ENCODE measurements around the gene SSNA1.

The SSNA1 gene

DNA sequence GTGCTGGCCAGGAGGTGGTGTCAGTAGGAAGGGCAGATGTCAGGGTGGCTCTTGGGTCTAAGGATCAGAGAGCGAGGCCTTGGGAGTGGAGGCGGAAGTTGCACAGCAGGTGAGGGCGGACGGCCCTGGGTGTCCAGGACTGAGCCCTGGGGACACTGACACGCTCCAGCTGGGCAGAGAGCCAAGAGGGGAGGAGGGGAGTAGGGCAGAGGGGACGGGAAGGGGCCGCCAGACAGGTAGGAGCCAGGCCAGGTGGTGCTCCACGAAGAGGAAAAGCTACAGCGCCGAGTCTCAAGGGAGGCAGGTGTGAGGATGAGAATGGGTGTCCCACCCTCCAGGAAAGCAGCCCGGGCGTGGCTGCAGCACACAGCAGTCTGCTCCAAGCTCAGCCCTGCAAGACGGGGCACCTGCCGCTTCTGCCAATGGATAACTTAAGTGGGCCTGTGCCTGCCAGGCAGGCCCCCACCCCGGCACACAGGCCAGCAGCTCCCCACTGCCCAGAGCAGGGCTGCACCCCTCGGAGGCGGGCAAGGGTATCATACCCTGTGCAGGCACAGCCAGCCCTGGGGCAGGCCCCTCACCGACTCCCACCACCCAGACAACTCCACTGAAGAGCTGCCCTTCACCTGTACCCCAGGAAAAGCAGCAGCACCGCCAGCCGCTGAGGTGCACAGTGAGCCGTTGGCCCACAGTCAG is 7.2 kb downstream of the SSNA1 start:
- Histone ChIP-seq H2AFZ (no peak overlapping the region), H3K36me3 (ENCODE audit: control insufficient read depth, insufficient read depth, low read length) (no peaks in the 10 kb centered on the region), H3K79me2 (peaks cover 9% of the 10 kb centered on the region), H3K27me3 (ENCODE audit: control insufficient read depth, insufficient read depth, low read length) (no peaks in the 10 kb centered on the region), H3K9me3 (ENCODE audit: control insufficient read depth, low read length) (no peaks in the 10 kb centered on the region), H3K9ac (no peak overlapping the region), H3K27ac (no peak overlapping the region), H3K4me1 (peaks cover 4% of the 10 kb centered on the region), H3K4me3 (ENCODE audit: low read depth, low read length) (no peak overlapping the region), H3K4me2 (ENCODE audit: low read length) (no peak overlapping the region)
- TF ChIP-seq, protein P1, sequence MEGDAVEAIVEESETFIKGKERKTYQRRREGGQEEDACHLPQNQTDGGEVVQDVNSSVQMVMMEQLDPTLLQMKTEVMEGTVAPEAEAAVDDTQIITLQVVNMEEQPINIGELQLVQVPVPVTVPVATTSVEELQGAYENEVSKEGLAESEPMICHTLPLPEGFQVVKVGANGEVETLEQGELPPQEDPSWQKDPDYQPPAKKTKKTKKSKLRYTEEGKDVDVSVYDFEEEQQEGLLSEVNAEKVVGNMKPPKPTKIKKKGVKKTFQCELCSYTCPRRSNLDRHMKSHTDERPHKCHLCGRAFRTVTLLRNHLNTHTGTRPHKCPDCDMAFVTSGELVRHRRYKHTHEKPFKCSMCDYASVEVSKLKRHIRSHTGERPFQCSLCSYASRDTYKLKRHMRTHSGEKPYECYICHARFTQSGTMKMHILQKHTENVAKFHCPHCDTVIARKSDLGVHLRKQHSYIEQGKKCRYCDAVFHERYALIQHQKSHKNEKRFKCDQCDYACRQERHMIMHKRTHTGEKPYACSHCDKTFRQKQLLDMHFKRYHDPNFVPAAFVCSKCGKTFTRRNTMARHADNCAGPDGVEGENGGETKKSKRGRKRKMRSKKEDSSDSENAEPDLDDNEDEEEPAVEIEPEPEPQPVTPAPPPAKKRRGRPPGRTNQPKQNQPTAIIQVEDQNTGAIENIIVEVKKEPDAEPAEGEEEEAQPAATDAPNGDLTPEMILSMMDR (IDR thresholded peaks at IDR 0.05) = no peak

DNA sequence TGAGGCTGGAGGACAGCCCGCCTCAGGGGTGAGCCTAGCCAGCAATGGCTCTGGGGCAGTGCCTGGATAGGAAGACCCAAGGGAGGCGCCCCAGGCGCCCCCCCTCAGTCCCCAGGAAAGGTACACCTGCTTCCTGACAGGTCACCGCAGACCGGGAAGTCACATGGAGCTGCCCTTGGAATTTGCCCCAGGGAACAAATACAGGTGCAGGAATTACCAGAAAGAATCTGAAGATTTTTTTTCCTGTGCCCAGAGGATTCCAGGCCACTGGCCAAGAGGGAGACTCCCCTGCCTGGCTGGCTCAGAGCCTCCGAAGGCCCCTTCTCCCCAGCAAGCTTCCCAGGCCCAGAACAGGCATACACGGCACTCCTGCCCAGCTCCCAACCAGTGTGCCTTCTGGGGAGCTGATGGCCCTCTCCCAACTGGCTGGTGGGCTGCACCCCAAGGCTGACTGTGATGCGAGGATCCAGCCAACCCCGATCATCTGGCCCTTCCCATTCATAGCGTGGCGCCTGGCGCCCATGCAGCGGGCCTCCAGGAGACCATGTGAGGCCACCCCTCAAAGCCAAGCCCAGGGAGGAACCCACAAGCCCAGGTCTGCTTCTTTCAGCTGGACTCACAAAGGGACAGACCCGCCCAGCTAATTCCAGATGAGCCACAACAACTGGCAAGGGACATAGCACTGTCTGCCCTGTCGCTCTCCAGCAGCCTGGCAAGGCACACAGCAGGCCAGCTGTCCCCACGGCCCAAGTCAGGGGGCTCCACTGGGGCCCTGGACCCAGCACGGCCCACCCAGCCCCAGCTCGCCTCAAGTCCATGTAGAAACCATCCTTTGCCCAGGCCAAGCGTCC is 9.8 kb downstream of the SSNA1 start:
- Histone ChIP-seq H3K4me3 (ENCODE audit: low read depth, low read length) (no peak overlapping the region), H3K4me2 (ENCODE audit: low read length) (no peak overlapping the region), H3K27ac (no peak overlapping the region), H3K4me1 (peaks cover 4% of the 10 kb centered on the region), H3K9me3 (ENCODE audit: control insufficient read depth, low read length) (no peaks in the 10 kb centered on the region), H3K27me3 (ENCODE audit: control insufficient read depth, insufficient read depth, low read length) (no peaks in the 10 kb centered on the region), H2AFZ (no peak overlapping the region), H3K9ac (no peak overlapping the region), H3K36me3 (ENCODE audit: control insufficient read depth, insufficient read depth, low read length) (no peaks in the 10 kb centered on the region), H3K79me2 (peaks cover 12% of the 10 kb centered on the region)
- TF ChIP-seq, protein P1 (IDR thresholded peaks at IDR 0.05) = no peak

DNA sequence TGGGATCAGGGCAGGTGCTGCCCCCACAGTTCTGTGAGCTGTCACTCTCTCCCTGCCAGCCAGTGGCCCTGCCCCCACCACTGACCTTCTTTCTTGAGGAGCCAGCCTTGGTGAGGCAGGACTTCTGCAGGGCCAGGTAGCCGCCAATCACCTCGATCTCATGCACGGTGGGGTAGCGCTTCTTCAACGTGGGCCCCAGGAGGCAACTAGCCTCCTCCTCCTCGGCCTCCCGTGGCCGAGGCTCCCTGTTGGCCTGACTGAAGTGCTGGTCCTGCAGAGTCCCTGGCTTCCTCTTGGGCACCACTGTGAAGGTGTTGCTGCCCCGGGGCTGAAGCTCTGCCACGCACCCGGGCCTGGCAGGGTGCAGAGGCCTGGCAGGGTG is 10.4 kb downstream of the SSNA1 start:
- Histone ChIP-seq H3K27me3 (ENCODE audit: control insufficient read depth, insufficient read depth, low read length) (no peaks in the 10 kb centered on the region), H3K4me2 (ENCODE audit: low read length) (no peak overlapping the region), H3K27ac (no peak overlapping the region), H3K4me3 (ENCODE audit: low read depth, low read length) (no peak overlapping the region), H3K9ac (no peak overlapping the region), H2AFZ (no peak overlapping the region), H3K79me2 (peaks cover 13% of the 10 kb centered on the region), H3K36me3 (ENCODE audit: control insufficient read depth, insufficient read depth, low read length) (no peaks in the 10 kb centered on the region), H3K9me3 (ENCODE audit: control insufficient read depth, low read length) (no peaks in the 10 kb centered on the region), H3K4me1 (peaks cover 4% of the 10 kb centered on the region)
- TF ChIP-seq, protein P1 (IDR thresholded peaks at IDR 0.05) = no peak

DNA sequence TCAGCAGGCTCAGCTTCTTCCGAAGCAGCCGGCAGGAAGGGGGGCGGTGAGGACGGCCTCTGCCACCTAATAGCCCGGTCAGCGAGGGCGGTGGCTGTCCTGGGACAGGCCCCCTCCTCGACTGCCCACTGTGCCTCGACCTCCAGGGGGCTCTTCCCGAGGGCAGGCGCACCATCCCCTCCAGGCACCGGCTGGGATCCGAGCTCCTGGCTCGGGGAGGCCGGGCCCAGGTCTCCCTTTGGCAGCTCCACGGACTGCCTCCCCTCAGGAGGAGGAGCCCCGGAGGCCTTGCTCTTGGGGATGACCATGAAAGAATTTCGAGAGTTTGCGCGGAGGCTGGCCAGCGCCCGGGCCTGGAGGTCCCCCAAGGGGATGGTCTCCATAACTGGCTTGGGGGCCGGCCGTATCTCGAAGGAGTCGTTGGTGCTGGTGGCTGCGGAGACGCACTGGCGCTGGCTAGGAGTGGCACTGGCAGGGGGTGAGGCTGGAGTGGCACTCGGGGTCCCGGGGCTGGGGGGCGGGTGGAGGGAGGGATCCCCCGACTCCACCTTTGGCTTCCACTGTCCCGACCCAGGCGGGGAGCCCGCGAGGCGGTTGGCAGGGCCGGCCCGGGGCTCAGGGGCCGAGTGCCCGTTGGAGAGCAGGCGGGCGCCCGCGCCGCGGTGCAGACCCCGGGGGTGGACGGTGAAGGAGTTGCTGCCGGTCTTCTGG is 11.1 kb downstream of the SSNA1 start:
- Histone ChIP-seq H3K4me2 (ENCODE audit: low read length) (peak overlapping the region; percentile 55), H3K4me3 (ENCODE audit: low read depth, low read length) (no peak overlapping the region), H3K9me3 (ENCODE audit: control insufficient read depth, low read length) (no peaks in the 10 kb centered on the region), H3K9ac (no peak overlapping the region), H3K79me2 (peaks cover 20% of the 10 kb centered on the region), H3K36me3 (ENCODE audit: control insufficient read depth, insufficient read depth, low read length) (no peaks in the 10 kb centered on the region), H3K4me1 (peaks cover 4% of the 10 kb centered on the region), H3K27me3 (ENCODE audit: control insufficient read depth, insufficient read depth, low read length) (no peaks in the 10 kb centered on the region), H2AFZ (no peak overlapping the region), H3K27ac (no peak overlapping the region)
- TF ChIP-seq, protein P1 (IDR thresholded peaks at IDR 0.05) = no peak
